GM19397 (cell line): ENCODE results near the gene EEFSEC.
A peak's percentile ranks its signal among the peaks of the same experiment; 100 is the strongest.

ENCODE experiments used
- ATAC-seq: cut with Tn5 transposase; IDR thresholded peaks from one replicate; pipeline ENCODE4 v1.9.1; 2021; ENCODE audit warnings: mild to moderate bottlenecking, moderate library complexity; ENCODE audit not compliant: unreplicated experiment

EEFSEC gene

GRCh38 chr3:128153156-128154041, at the start of gene EEFSEC:
Gene EEFSEC (plus strand): TSS chr3:128153481. CDS start chr3:128153508, 27 bp downstream.
- ATAC-seq: peak; percentile 92

GRCh38 chr3:128107834-128108233, 45.4 kb upstream of the EEFSEC start:
- ATAC-seq: no peak

GRCh38 chr3:128111147-128111546, 42.1 kb upstream of the EEFSEC start:
- no peak for ATAC-seq

GRCh38 chr3:128112357-128112968, 40.8 kb upstream of the EEFSEC start:
- ATAC-seq: no peak

GRCh38 chr3:128113817-128114794, 39.2 kb upstream of the EEFSEC start:
- peak; percentile 71 for ATAC-seq

- ATAC-seq: no peak
These were observed 31.3 kb upstream of the EEFSEC start for GRCh38 chr3:128122013-128122412.

GRCh38 chr3:128123156-128123537, 30.1 kb upstream of the EEFSEC start:
- ATAC-seq: no peak

- peak; percentile 97 for ATAC-seq
These were observed 29.5 kb upstream of the EEFSEC start, which contains the start of gene RUVBL1 for GRCh38 chr3:128123538-128124368. Gene RUVBL1 (minus strand): TSS chr3:128123812. CDS start chr3:128123724, 88 bp downstream.

GRCh38 chr3:128127236-128127635, 26.0 kb upstream of the EEFSEC start:
- no peak for ATAC-seq

- no peak for ATAC-seq
These were observed 25.0 kb upstream of the EEFSEC start for GRCh38 chr3:128128251-128128650.

- ATAC-seq: no peak
These were observed 21.2 kb upstream of the EEFSEC start for GRCh38 chr3:128131897-128132646.

GRCh38 chr3:128133273-128133883, 19.9 kb upstream of the EEFSEC start:
- ATAC-seq: no peak

GRCh38 chr3:128143496-128143895, 9.8 kb upstream of the EEFSEC start:
- no peak for ATAC-seq

GRCh38 chr3:128144512-128145187, 8.6 kb upstream of the EEFSEC start:
- ATAC-seq: no peak

GRCh38 chr3:128145279-128145678, 8.0 kb upstream of the EEFSEC start:
- ATAC-seq: no peak

- ATAC-seq: no peak
These were observed 7.1 kb upstream of the EEFSEC start for GRCh38 chr3:128146201-128146600.

- no peak for ATAC-seq
These were observed 3.6 kb upstream of the EEFSEC start for GRCh38 chr3:128149650-128150049.

- ATAC-seq: no peak
These were observed 1.5 kb upstream of the EEFSEC start for GRCh38 chr3:128151758-128152274.
